Thymus (tissue), 11 donors: ENCODE measurements around the gene SYT17. TPM values are rescaled to one million over a fixed set of nuclear protein-coding genes. Genes with fewer than 3 reads are reported as not detected.

Experiments
- DNase-seq, 9 donors: peaks; one replicate each; pipeline ENCODE4 v3.0.0-alpha.2; 2013; ENCODE audit warnings: low spot score in 9 of 9, low read depth in 6 of 9, missing footprints in 1 of 9
- H3K27ac ChIP-seq, 2 donors: one replicate each; pipeline ENCODE4 v1.5.1; 2013; ENCODE audit warnings: control low read depth in 1 of 2, low read depth in 1 of 2, low read length in 1 of 2, mild to moderate bottlenecking in 1 of 2, moderate library complexity in 1 of 2
- H3K27me3 ChIP-seq, 2 donors: one replicate each; pipeline ENCODE4 v1.5.1; 2013; ENCODE audit warnings: low read length in 1 of 2; ENCODE audit not compliant: control insufficient read depth in 2 of 2, insufficient read depth in 1 of 2
- H3K36me3 ChIP-seq, 2 donors: one replicate each; pipeline ENCODE4 v1.5.1; 2013; ENCODE audit warnings: low read length in 1 of 2, mild to moderate bottlenecking in 1 of 2, moderate library complexity in 1 of 2; ENCODE audit not compliant: control insufficient read depth in 2 of 2, insufficient read depth in 2 of 2
- H3K4me1 ChIP-seq, 2 donors: one replicate each; pipeline ENCODE4 v1.5.1; 2013; ENCODE audit warnings: low read length in 2 of 2; ENCODE audit not compliant: control insufficient read depth in 2 of 2, insufficient read depth in 2 of 2
- H3K4me3 ChIP-seq, 2 donors: one replicate each; pipeline ENCODE4 v1.5.1; 2013; ENCODE audit warnings: low read length in 2 of 2, control low read depth in 1 of 2, mild to moderate bottlenecking in 1 of 2
- H3K9me3 ChIP-seq, 2 donors: one replicate each; pipeline ENCODE4 v1.5.1; 2013; ENCODE audit warnings: low read length in 1 of 2, mild to moderate bottlenecking in 1 of 2; ENCODE audit not compliant: control insufficient read depth in 2 of 2, insufficient read depth in 1 of 2
- WGBS: extraction: QIAGEN DNeasy Blood & Tissue Kit; methylation state at CpG from one replicate; pipeline ENCODE4 v1.1.7; 2013; 5-methylcytosine and 5-hydroxymethylcytosine counted together
- polyA plus RNA-seq: library from polyadenylated mRNA; stranded (reverse); fragments of 200-250 nt; gene quantifications from one replicate; pipeline ENCODE4 v1.2.3, GENCODE V29; 2013
- total RNA-seq: library from RNA; stranded (reverse); fragments of 120-200 nt; gene quantifications from one replicate; pipeline ENCODE4 v1.2.4, GENCODE V29; 2013
- donor health status: healthy.

The SYT17 gene
- total and polyA plus RNA-seq, 2 donors = 0.38 to 0.52 TPM

GRCh38 chr16:19213885-19214284 is 45.8 kb downstream of the SYT17 start:
- Histone ChIP-seq H3K9me3 (no peaks in the 10 kb centered on the region), H3K27me3 (no peaks in the 10 kb centered on the region), H3K4me1 (no peaks in the 10 kb centered on the region), H3K4me3 (no peak overlapping the region), H3K36me3 (no peaks in the 10 kb centered on the region), H3K27ac (no peak overlapping the region)
- no peak for DNase-seq

- DNase-seq = no peak
- H3K36me3 ChIP-seq = no peaks in the 10 kb centered on the region
- H3K9me3 ChIP-seq = no peaks in the 10 kb centered on the region
- WGBS = 92% methylated on average over 5 of the region's 5 CpGs
- H3K4me3 ChIP-seq = no peak overlapping the region
- no peaks in the 10 kb centered on the region for H3K27me3 ChIP-seq
- no peaks in the 10 kb centered on the region for H3K4me1 ChIP-seq
- no peak overlapping the region for H3K27ac ChIP-seq
Observed at GRCh38 chr16:19215705-19216104, 47.7 kb downstream of the SYT17 start.

GRCh38 chr16:19218581-19218980 is 50.5 kb downstream of the SYT17 start:
- H3K4me1 ChIP-seq = no peaks in the 10 kb centered on the region
- no peak for DNase-seq
- no peaks in the 10 kb centered on the region for H3K36me3 ChIP-seq
- WGBS = 77% methylated on average over 4 of the region's 4 CpGs
- H3K27me3 ChIP-seq = no peaks in the 10 kb centered on the region
- H3K9me3 ChIP-seq = no peaks in the 10 kb centered on the region
- no peak overlapping the region for H3K4me3 ChIP-seq
- no peak overlapping the region for H3K27ac ChIP-seq

DNA sequence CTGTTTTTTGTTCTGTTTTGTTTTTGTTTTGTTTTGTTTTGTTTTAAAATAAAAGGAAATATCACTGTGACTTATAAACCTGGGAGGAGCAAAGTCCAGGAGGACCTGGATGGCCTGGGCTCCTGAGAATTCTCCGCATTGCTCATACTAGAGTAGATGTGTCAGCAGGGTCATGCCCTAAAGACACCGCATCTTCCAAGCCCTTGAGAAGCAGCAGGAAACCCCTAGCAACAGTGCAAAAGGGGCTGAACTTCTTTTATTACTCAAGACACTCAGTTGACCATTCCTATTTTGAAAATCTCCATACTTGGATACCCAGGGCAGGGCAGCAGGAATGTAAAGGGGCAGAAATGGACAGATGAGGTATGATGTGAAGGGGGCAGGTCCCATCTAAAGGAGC is 51.8 kb downstream of the SYT17 start:
- H3K27me3 ChIP-seq = no peaks in the 10 kb centered on the region
- no peak overlapping the region for H3K4me3 ChIP-seq
- no peak for DNase-seq
- H3K9me3 ChIP-seq = no peaks in the 10 kb centered on the region
- 97% methylated on average over 2 of the region's 2 CpGs for WGBS
- no peak overlapping the region for H3K27ac ChIP-seq
- H3K4me1 ChIP-seq = no peaks in the 10 kb centered on the region
- H3K36me3 ChIP-seq = no peaks in the 10 kb centered on the region

DNA sequence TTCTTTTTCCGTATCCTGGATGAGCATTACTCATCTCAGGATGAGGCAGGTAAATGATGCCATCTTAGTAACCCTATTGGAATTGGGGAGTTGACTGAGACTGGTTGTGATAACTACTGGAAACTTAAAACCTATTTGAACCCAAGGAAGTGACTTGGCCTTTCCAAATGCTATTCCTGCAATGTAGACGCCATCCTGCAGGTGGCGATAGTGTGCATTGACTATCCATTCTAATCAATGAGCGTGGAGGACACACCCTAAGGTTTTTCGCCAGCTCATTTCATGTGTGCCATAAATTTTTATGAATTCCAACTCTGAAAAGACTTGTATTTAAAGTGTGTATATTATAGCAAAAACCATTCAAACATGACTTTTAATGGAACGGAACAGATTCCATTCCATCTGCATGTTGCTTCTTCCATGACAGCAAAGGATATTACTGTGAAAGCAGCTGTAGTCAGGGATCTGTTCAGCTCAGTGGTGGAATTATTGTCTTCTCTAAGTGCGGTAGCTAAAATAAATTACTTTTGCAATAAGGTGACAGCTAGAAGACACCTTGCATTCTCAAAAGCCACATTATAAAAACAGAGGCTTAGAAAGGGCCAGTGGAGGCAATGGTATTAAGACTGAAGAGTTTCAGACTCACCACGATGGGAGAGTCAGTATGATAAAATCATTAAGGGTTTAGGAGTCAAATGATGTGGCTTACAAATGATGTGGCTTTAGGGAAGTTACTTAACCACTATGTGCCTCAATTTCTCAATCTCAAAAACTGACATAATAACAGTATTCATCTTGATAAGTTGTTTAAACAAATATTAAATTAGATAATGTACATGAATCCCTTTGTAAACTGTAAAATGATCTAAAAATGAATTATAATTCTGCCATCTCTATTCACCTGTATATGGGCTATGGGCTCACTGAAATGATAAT is 55.5 kb downstream of the SYT17 start:
- no peak overlapping the region for H3K4me3 ChIP-seq
- no peaks in the 10 kb centered on the region for H3K9me3 ChIP-seq
- H3K27ac ChIP-seq = no peak overlapping the region
- DNase-seq = peak in 2 of 9 donors; percentile 6 to 13
- WGBS = 63% methylated on average over 8 of the region's 8 CpGs
- H3K4me1 ChIP-seq = no peaks in the 10 kb centered on the region
- no peaks in the 10 kb centered on the region for H3K36me3 ChIP-seq
- no peaks in the 10 kb centered on the region for H3K27me3 ChIP-seq

- no peaks in the 10 kb centered on the region for H3K9me3 ChIP-seq
- DNase-seq = no peak
- H3K27me3 ChIP-seq = no peaks in the 10 kb centered on the region
- no peaks in the 10 kb centered on the region for H3K36me3 ChIP-seq
- no peak overlapping the region for H3K27ac ChIP-seq
- H3K4me3 ChIP-seq = no peak overlapping the region
- no peaks in the 10 kb centered on the region for H3K4me1 ChIP-seq
Observed at GRCh38 chr16:19225651-19226050, 57.6 kb downstream of the SYT17 start.

GRCh38 chr16:19227643-19228042 is 59.6 kb downstream of the SYT17 start:
- no peak for DNase-seq
- no peak overlapping the region for H3K27ac ChIP-seq
- 93% methylated on average over 2 of the region's 2 CpGs for WGBS
- no peak overlapping the region for H3K4me3 ChIP-seq
- no peaks in the 10 kb centered on the region for H3K9me3 ChIP-seq
- no peaks in the 10 kb centered on the region for H3K36me3 ChIP-seq
- H3K4me1 ChIP-seq = no peaks in the 10 kb centered on the region
- H3K27me3 ChIP-seq = no peaks in the 10 kb centered on the region

DNA sequence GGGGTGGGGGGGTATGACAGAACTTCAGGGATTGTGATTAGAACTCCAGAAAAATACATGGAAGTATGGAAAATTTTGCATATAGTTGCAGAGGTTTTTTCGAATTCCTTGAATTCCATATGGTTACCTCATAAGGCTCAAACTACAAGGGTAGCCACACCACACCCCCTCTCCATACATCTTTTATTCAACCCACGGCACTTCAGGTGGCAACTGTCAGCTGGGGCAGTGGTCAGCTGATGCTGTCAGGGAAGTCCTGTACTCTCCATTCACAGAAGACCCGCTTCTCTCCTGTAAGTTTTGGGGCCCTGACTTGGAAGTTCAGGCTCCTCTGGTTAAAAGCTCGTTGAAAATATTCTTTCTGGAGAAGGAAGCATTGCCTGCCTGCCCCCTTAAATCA is 60.0 kb downstream of the SYT17 start:
- 84% methylated on average over 4 of the region's 4 CpGs for WGBS
- no peaks in the 10 kb centered on the region for H3K27me3 ChIP-seq
- H3K4me1 ChIP-seq = no peaks in the 10 kb centered on the region
- H3K36me3 ChIP-seq = no peaks in the 10 kb centered on the region
- H3K4me3 ChIP-seq = no peak overlapping the region
- DNase-seq = no peak
- no peak overlapping the region for H3K27ac ChIP-seq
- no peaks in the 10 kb centered on the region for H3K9me3 ChIP-seq

DNA sequence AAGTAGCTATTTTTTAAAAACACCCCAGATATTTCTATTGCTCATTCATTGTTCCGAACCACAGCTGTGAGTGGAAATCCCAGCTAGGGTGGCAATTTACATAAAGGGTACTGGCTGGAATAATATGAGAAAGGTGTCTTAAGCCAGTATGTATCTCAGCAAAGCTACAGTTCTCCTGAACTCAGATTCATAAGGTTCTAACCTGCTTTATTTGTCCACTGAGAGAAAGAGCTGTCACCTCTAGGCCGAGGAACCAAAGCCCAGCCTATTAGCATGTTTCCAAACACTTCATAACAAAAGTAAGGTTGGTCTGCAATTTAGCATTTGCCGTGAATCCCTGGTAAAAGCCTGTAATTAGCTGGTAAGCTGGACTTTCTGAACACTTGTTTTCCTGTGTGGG is 60.5 kb downstream of the SYT17 start:
- Histone ChIP-seq H3K36me3 (no peaks in the 10 kb centered on the region), H3K4me1 (no peaks in the 10 kb centered on the region), H3K4me3 (no peak overlapping the region), H3K27me3 (no peaks in the 10 kb centered on the region), H3K9me3 (no peaks in the 10 kb centered on the region), H3K27ac (no peak overlapping the region)
- 92% methylated on average over 3 of the region's 3 CpGs for WGBS
- DNase-seq = no peak
